ENCODE results near the gene ATG4B. TPM values are rescaled to one million over a fixed set of nuclear protein-coding genes. Genes with fewer than 3 reads are reported as not detected.

ATG4B gene
- total RNA-seq, 2 experiments from 2014 or later: 86.5 to 89.4 TPM

GRCh38 chr2:241629762-241630435, 7.6 kb upstream of the ATG4B start:
- ChIA-PET CTCF (no interaction called here), POLR2A (interaction anchor here (1.2 kb wide), 2 partner anchors 8 to 1064 kb away, joined by 3 read pairs; partner anchors contain the start of gene ATG4B)

GRCh38 chr2:241632478-241633325, 4.8 kb upstream of the ATG4B start:
- H3K9me3 ChIP-seq (ENCODE audit: control insufficient read depth in 1 of 2, insufficient read depth in 1 of 2, low read length in 2 of 2): no peaks in the 10 kb centered on the region
- POLR2A ChIA-PET: no interaction called here
- TF ChIP-seq CTCF (IDR thresholded peaks at IDR 0.05): no peak
- H3K9me3 Mint-ChIP-seq: no peaks in the 10 kb centered on the region
- peaks cover 35% of the 10 kb centered on the region for H3K36me3 ChIP-seq (ENCODE audit: insufficient read depth, low read length)
- ATAC-seq (ENCODE audit: poor library complexity) (no peak), DNase-seq (no peak)
- no peak overlapping the region for H3K4me3 ChIP-seq (ENCODE audit: low read length)
- H3K27me3 Mint-ChIP-seq: no peaks in the 10 kb centered on the region
- peaks cover 67% of the 10 kb centered on the region for H3K36me3 Mint-ChIP-seq (ENCODE audit: low read depth)
- H3K27me3 ChIP-seq (ENCODE audit: control insufficient read depth in 1 of 2, insufficient read depth in 2 of 2, low read length in 2 of 2): no peaks in the 10 kb centered on the region
- no peak overlapping the region for H3K4me3 Mint-ChIP-seq
- CTCF ChIA-PET: interaction anchor here (1.6 to 2.2 kb wide), 2 partner anchors 23 to 55 kb away, joined by 3 to 7 read pairs; partner anchors contain the start of gene DTYMK
- peaks cover 19% of the 10 kb centered on the region for H3K4me1 Mint-ChIP-seq (ENCODE audit: low read depth)
- H3K27ac Mint-ChIP-seq: no peak overlapping the region
- peaks cover 10% of the 10 kb centered on the region for H3K4me1 ChIP-seq (ENCODE audit: insufficient read depth, low read length)
- H3K27ac ChIP-seq (ENCODE audit: low read depth in 1 of 2, low read length in 2 of 2): no peak overlapping the region
- intact Hi-C loops (cut with DNase I, micrococcal nuclease): loop anchor here (5.0 to 10.0 kb wide), 3 partner anchors 52 to 1048 kb away; partner anchors contain the start of genes CAPN10 (in 1 of the 2), DTYMK (in 1 of the 2) and STK25 (in 1 of the 2)

More at GRCh38 chr2:241629762-241630435, 7.6 kb upstream of the ATG4B start:
- Mint-ChIP-seq H3K4me3 (no peak overlapping the region), H3K9me3 (no peaks in the 10 kb centered on the region), H3K4me1 (ENCODE audit: low read depth) (peaks cover 13% of the 10 kb centered on the region), H3K27me3 (no peaks in the 10 kb centered on the region), H3K27ac (no peak overlapping the region), H3K36me3 (ENCODE audit: low read depth) (peaks cover 63% of the 10 kb centered on the region)
- intact Hi-C loops (cut with DNase I, micrococcal nuclease): loop anchor here (5.0 to 10.0 kb wide), 3 partner anchors 55 to 1045 kb away; partner anchors contain the start of genes CAPN10 (in 1 of the 2), DTYMK (in 1 of the 2) and STK25 (in 1 of the 2)
- H3K9me3 ChIP-seq (ENCODE audit: control insufficient read depth in 1 of 2, insufficient read depth in 1 of 2, low read length in 2 of 2): no peaks in the 10 kb centered on the region
- no peak for DNase-seq
- no peak overlapping the region for H3K27ac ChIP-seq (ENCODE audit: low read depth in 1 of 2, low read length in 2 of 2)
- no peak for ATAC-seq (ENCODE audit: poor library complexity)
- H3K27me3 ChIP-seq (ENCODE audit: control insufficient read depth in 1 of 2, insufficient read depth in 2 of 2, low read length in 2 of 2): no peaks in the 10 kb centered on the region
- no peak overlapping the region for H3K4me3 ChIP-seq (ENCODE audit: low read length)
- no peaks in the 10 kb centered on the region for H3K4me1 ChIP-seq (ENCODE audit: insufficient read depth, low read length)
- peaks cover 40% of the 10 kb centered on the region for H3K36me3 ChIP-seq (ENCODE audit: insufficient read depth, low read length)
- TF ChIP-seq CTCF (IDR thresholded peaks at IDR 0.05): no peak

- Mint-ChIP-seq H3K9me3 (no peaks in the 10 kb centered on the region), H3K36me3 (ENCODE audit: low read depth) (peaks cover 63% of the 10 kb centered on the region), H3K27ac (no peak overlapping the region), H3K4me1 (ENCODE audit: low read depth) (peaks cover 26% of the 10 kb centered on the region), H3K4me3 (no peak overlapping the region), H3K27me3 (no peaks in the 10 kb centered on the region)
- intact Hi-C loops (cut with DNase I, micrococcal nuclease): loop anchor here (5.0 to 10.0 kb wide), 3 partner anchors 51 to 1049 kb away; partner anchors contain the start of genes CAPN10 (in 1 of the 2), DTYMK (in 1 of the 2) and STK25 (in 1 of the 2)
- Histone ChIP-seq H3K27me3 (ENCODE audit: control insufficient read depth in 1 of 2, insufficient read depth in 2 of 2, low read length in 2 of 2) (no peaks in the 10 kb centered on the region), H3K4me3 (ENCODE audit: low read length) (no peak overlapping the region), H3K9me3 (ENCODE audit: control insufficient read depth in 1 of 2, insufficient read depth in 1 of 2, low read length in 2 of 2) (no peaks in the 10 kb centered on the region), H3K4me1 (ENCODE audit: insufficient read depth, low read length) (peaks cover 16% of the 10 kb centered on the region), H3K27ac (ENCODE audit: low read depth in 1 of 2, low read length in 2 of 2) (no peak overlapping the region), H3K36me3 (ENCODE audit: insufficient read depth, low read length) (peaks cover 29% of the 10 kb centered on the region)
- POLR2A ChIA-PET: no interaction called here
- CTCF ChIA-PET: interaction anchor here (1.6 to 2.2 kb wide), 2 partner anchors 23 to 54 kb away, joined by 3 to 7 read pairs; partner anchors contain the start of gene DTYMK
- ATAC-seq (ENCODE audit: poor library complexity) (no peak), DNase-seq (no peak)
- no peak for TF ChIP-seq CTCF (IDR thresholded peaks at IDR 0.05)
These were observed 3.9 kb upstream of the ATG4B start for GRCh38 chr2:241633561-241633960.

All from CD4-positive, alpha-beta T cell (primary cell).